Stimulated activated CD8-positive, alpha-beta memory T cell treated with anti-CD3 and anti-CD28 coated beads, Interleukin-15, amount 100 ng/mL, for 4 hours (primary cell): Measurements from ENCODE around the gene HDAC3.

Experiments used
- DNase-seq, 2 donors: peaks; one replicate each; pipeline ENCODE4 v3.0.0-alpha.2; 2020; ENCODE audit warnings: low read depth in 2 of 2

Gene HDAC3

DNA sequence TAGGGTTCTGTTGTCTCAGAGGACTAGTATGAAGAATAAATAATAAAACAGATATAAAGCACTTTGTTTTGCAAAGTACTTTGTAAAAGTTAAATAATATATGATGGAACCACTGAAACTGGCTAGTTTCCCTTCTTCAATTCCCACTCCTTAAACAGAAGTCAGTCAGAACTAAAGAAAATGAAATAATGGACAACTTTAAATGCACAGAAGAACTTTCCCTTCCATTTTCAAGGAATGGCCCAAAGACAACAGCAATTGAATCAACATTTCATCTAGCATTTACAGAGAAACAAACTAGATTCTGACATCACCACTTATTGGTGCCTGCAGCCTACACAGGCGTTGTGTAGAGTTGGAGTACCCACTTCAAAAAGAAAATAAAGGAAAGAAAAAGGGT, 34.0 kb downstream of the HDAC3 start:
- no peak for DNase-seq

GRCh38 chr5:141598391-141599345, 38.0 kb downstream of the HDAC3 start:
- DNase-seq: no peak

- no peak for DNase-seq
Observed at GRCh38 chr5:141597814-141598213, 38.8 kb downstream of the HDAC3 start.

GRCh38 chr5:141597394-141597793, 39.3 kb downstream of the HDAC3 start:
- no peak for DNase-seq

DNA sequence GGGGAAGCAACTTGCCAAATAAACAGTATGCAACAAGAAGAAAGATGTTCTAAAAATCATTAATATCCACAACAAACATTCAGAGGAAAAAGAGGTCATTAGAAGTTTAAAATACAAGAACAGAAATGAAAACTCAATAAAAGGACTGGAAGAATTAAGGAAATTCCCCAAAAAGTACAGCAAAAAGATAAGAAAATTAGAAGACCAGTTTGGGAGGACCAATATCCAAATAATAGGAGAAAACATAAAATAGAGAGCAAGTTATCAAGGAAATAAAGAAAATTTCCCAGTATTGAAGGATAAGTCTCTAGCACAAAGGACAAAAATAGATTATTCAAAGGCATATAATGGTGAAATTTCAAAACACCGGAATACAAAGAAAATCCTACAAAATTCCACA, 39.8 kb downstream of the HDAC3 start:
- no peak for DNase-seq

- no peak for DNase-seq
Observed at GRCh38 chr5:141590127-141590526, 46.5 kb downstream of the HDAC3 start.

GRCh38 chr5:141586246-141586645, 50.4 kb downstream of the HDAC3 start:
- no peak for DNase-seq

GRCh38 chr5:141585594-141585993, 51.1 kb downstream of the HDAC3 start:
- no peak for DNase-seq

DNA sequence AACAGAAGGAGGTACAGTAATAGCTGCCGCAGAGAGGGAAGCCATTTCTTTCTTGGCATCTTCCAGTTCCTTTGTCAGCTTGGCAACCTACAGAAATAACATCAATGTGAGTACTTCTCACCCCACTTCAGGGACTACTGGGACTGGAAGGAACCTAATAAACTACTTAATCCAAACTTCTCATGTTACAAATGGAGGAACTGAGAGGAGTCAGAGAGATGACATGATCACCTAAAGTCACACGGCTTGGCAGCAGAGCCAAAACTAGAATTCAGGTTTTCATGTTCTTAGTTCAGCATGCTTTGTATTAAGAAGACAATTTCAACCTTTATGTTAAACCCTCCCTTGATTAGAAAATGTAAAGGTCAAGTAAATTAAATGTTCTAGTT, 62.5 kb downstream of the HDAC3 start:
- no peak for DNase-seq

DNA sequence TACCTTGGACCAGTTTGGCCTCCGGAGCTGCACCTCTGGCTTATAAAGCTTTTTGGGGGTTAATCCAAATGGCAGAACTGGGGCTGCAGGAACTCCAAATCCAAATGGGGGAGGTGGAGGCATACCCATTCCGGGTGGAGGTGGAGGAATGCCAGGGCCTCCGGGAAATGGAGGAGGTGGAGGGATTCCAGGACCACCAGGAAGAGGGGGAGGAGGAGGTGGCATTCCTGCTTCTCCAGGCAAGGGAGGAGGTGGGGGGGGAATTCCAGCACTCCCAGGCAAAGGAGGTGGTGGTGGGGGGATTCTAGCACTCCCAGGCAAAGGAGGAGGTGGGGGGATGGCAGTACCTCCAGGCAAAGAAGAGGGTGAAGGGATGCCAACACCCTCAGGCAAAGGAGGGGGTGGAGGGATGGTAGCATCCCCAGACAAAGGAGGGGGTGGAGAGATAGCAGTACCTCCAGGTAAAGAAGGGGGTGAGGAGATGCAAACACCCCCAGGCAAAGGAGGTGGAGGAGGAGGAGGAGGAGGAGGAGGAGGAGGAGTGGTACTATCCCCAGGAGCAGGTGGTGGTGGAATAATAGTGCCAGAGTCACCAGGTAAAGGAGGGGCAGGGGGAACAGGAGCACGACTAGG, 63.0 kb downstream of the HDAC3 start:
- no peak for DNase-seq
